ENCODE measurements around the gene TMEM272.

Gene TMEM272

GRCh38 chr13:51849145-51850101, 4.4 kb upstream of the TMEM272 start:
- no peak for FAIRE-seq

GRCh38 chr13:51848674-51849073, 3.7 kb upstream of the TMEM272 start:
- no peak for FAIRE-seq

- no peak for FAIRE-seq
These were observed 1.8 kb upstream of the TMEM272 start for GRCh38 chr13:51846756-51847155.

GRCh38 chr13:51845574-51846318, 769 bp upstream of the TMEM272 start:
- no peak for FAIRE-seq

GRCh38 chr13:51843529-51843928, 1.4 kb downstream of the TMEM272 start:
- no peak for FAIRE-seq

GRCh38 chr13:51841732-51842131, 3.2 kb downstream of the TMEM272 start:
- no peak for FAIRE-seq

GRCh38 chr13:51840917-51841316, 4.1 kb downstream of the TMEM272 start:
- FAIRE-seq: no peak

- no peak for FAIRE-seq
These were observed 5.1 kb downstream of the TMEM272 start for GRCh38 chr13:51839711-51840540.

GRCh38 chr13:51838240-51838846, 6.6 kb downstream of the TMEM272 start:
- FAIRE-seq: no peak

GRCh38 chr13:51837016-51837415, 8.0 kb downstream of the TMEM272 start:
- FAIRE-seq: no peak

GRCh38 chr13:51834581-51835171, 10.3 kb downstream of the TMEM272 start:
- FAIRE-seq: no peak

- no peak for FAIRE-seq
These were observed 11.0 kb downstream of the TMEM272 start for GRCh38 chr13:51833980-51834379.

- no peak for FAIRE-seq
These were observed 12.4 kb downstream of the TMEM272 start for GRCh38 chr13:51832471-51833152.

- no peak for FAIRE-seq
These were observed 13.5 kb downstream of the TMEM272 start for GRCh38 chr13:51831519-51831918.

- no peak for FAIRE-seq
These were observed 15.4 kb downstream of the TMEM272 start for GRCh38 chr13:51829568-51829899.

- no peak for FAIRE-seq
These were observed 16.0 kb downstream of the TMEM272 start for GRCh38 chr13:51828730-51829567.

- FAIRE-seq: no peak
These were observed 17.7 kb downstream of the TMEM272 start for GRCh38 chr13:51827254-51827653.

- no peak for FAIRE-seq
These were observed 18.4 kb downstream of the TMEM272 start for GRCh38 chr13:51826606-51827005.

GRCh38 chr13:51825681-51826254, 19.2 kb downstream of the TMEM272 start:
- FAIRE-seq: no peak

GRCh38 chr13:51825165-51825592, 19.8 kb downstream of the TMEM272 start:
- FAIRE-seq: no peak
